Activated T-cell treated with anti-CD3 and anti-CD28 coated beads, Interleukin-2, amount 50 U/mL, for 72 hours (primary cell): Measurements from ENCODE around the gene UBE2QL1. TPM values are rescaled to one million over a fixed set of nuclear protein-coding genes. Genes with fewer than 3 reads are reported as not detected.

Experiments used
- ATAC-seq, 2 donors: fragments of 150-1000 bp; cut with Tn5 transposase; replicated peaks in 1 of 2; 2 replicates each; pipeline ENCODE4 v1.10.0; 2021; ENCODE audit warnings: moderate library complexity in 2 of 2, mild to moderate bottlenecking in 1 of 2
- DNase-seq, 2 donors: peaks; one replicate each; pipeline ENCODE4 v3.0.0; 2021 to 2022; ENCODE audit warnings: mixed read lengths in 1 of 2
- H3K27ac Mint-ChIP-seq: one replicate; pipeline ENCODE4 v1.8.0; 2022; ENCODE audit warnings: mild to moderate bottlenecking, moderate library complexity, mixed read lengths
- H3K27me3 Mint-ChIP-seq: one replicate; pipeline ENCODE4 v1.8.0; 2022; ENCODE audit warnings: low read depth, mixed read lengths
- H3K36me3 Mint-ChIP-seq, 2 donors: one replicate each; pipeline ENCODE4 v1.8.0; 2022; ENCODE audit warnings: mixed read lengths in 2 of 2, mild to moderate bottlenecking in 1 of 2; ENCODE audit not compliant: insufficient read depth in 2 of 2
- H3K4me1 Mint-ChIP-seq: one replicate; pipeline ENCODE4 v1.8.0; 2022; ENCODE audit warnings: low read depth, mixed read lengths
- H3K4me3 Mint-ChIP-seq, 2 donors: one replicate each; pipeline ENCODE4 v1.8.0; 2022; ENCODE audit warnings: mild to moderate bottlenecking in 2 of 2, mixed read lengths in 2 of 2, moderate library complexity in 2 of 2
- H3K9me3 Mint-ChIP-seq, 2 donors: one replicate each; pipeline ENCODE4 v1.8.0; 2022; ENCODE audit warnings: mixed read lengths in 2 of 2
- total RNA-seq, 2 donors: library from RNA; stranded (reverse); gene quantifications; one replicate each; pipeline ENCODE4 v1.2.3, GENCODE V29; 2022

Gene UBE2QL1
- total RNA-seq, 2 donors from 2014 or later = 0.19 to 0.28 TPM

GRCh38 chr5:6525422-6525821 is 76.8 kb downstream of the UBE2QL1 start:
- no peak for ATAC-seq
- H3K4me1 Mint-ChIP-seq = no peaks in the 10 kb centered on the region
- H3K27me3 Mint-ChIP-seq = peaks cover 16% of the 10 kb centered on the region

GRCh38 chr5:6525910-6526309 is 77.3 kb downstream of the UBE2QL1 start:
- no peaks in the 10 kb centered on the region for H3K9me3 Mint-ChIP-seq
- no peak overlapping the region for H3K4me3 Mint-ChIP-seq
- H3K27me3 Mint-ChIP-seq = peaks cover 16% of the 10 kb centered on the region
- no peak for ATAC-seq
- DNase-seq = peak in 1 of 2 donors; percentile 4
- no peaks in the 10 kb centered on the region for H3K36me3 Mint-ChIP-seq
- H3K4me1 Mint-ChIP-seq = no peaks in the 10 kb centered on the region
- no peak overlapping the region for H3K27ac Mint-ChIP-seq

More at GRCh38 chr5:6525422-6525821, 76.8 kb downstream of the UBE2QL1 start:
- Mint-ChIP-seq H3K36me3 (no peaks in the 10 kb centered on the region), H3K27ac (no peak overlapping the region), H3K9me3 (no peaks in the 10 kb centered on the region), H3K4me3 (no peak overlapping the region)
- DNase-seq = no peak

- Mint-ChIP-seq H3K4me3 (no peak overlapping the region), H3K36me3 (no peaks in the 10 kb centered on the region), H3K4me1 (no peaks in the 10 kb centered on the region), H3K27me3 (peaks cover 16% of the 10 kb centered on the region), H3K27ac (no peak overlapping the region), H3K9me3 (no peaks in the 10 kb centered on the region)
- DNase-seq = no peak
- ATAC-seq = no peak
Measured at GRCh38 chr5:6527749-6528455, 79.2 kb downstream of the UBE2QL1 start.

- no peaks in the 10 kb centered on the region for H3K36me3 Mint-ChIP-seq
- peaks cover 0 to 4% of the 10 kb centered on the region in 2 donors for H3K9me3 Mint-ChIP-seq
- H3K27ac Mint-ChIP-seq = no peak overlapping the region
- peaks cover 27% of the 10 kb centered on the region for H3K27me3 Mint-ChIP-seq
- DNase-seq = no peak
- H3K4me1 Mint-ChIP-seq = no peaks in the 10 kb centered on the region
- no peak overlapping the region for H3K4me3 Mint-ChIP-seq
- ATAC-seq = no peak
Measured at GRCh38 chr5:6535594-6535993, 86.9 kb downstream of the UBE2QL1 start.

- H3K36me3 Mint-ChIP-seq = no peaks in the 10 kb centered on the region
- no peak overlapping the region for H3K4me3 Mint-ChIP-seq
- peaks cover 31% of the 10 kb centered on the region for H3K27me3 Mint-ChIP-seq
- ATAC-seq = no peak
- no peak overlapping the region for H3K27ac Mint-ChIP-seq
- no peaks in the 10 kb centered on the region for H3K4me1 Mint-ChIP-seq
- H3K9me3 Mint-ChIP-seq = peaks cover 0 to 4% of the 10 kb centered on the region in 2 donors
- no peak for DNase-seq
Measured at GRCh38 chr5:6539060-6539459, 90.4 kb downstream of the UBE2QL1 start.

GRCh38 chr5:6540111-6540827 is 91.6 kb downstream of the UBE2QL1 start:
- H3K27ac Mint-ChIP-seq = no peak overlapping the region
- H3K9me3 Mint-ChIP-seq = peaks cover 0 to 4% of the 10 kb centered on the region in 2 donors
- no peaks in the 10 kb centered on the region for H3K4me1 Mint-ChIP-seq
- H3K4me3 Mint-ChIP-seq = no peak overlapping the region
- ATAC-seq (no peak), DNase-seq (no peak)
- H3K36me3 Mint-ChIP-seq = no peaks in the 10 kb centered on the region
- H3K27me3 Mint-ChIP-seq = peaks cover 21% of the 10 kb centered on the region

GRCh38 chr5:6541256-6542013 is 92.8 kb downstream of the UBE2QL1 start:
- Mint-ChIP-seq H3K9me3 (peaks cover 0 to 4% of the 10 kb centered on the region in 2 donors), H3K4me3 (no peak overlapping the region), H3K36me3 (no peaks in the 10 kb centered on the region), H3K4me1 (no peaks in the 10 kb centered on the region), H3K27ac (no peak overlapping the region), H3K27me3 (peaks cover 15% of the 10 kb centered on the region)
- no peak for DNase-seq
- no peak for ATAC-seq

GRCh38 chr5:6542421-6543345 is 94.0 kb downstream of the UBE2QL1 start:
- ATAC-seq (no peak), DNase-seq (no peak)
- peaks cover 0 to 4% of the 10 kb centered on the region in 2 donors for H3K9me3 Mint-ChIP-seq
- peaks cover 15% of the 10 kb centered on the region for H3K27me3 Mint-ChIP-seq
- H3K4me3 Mint-ChIP-seq = no peak overlapping the region
- no peaks in the 10 kb centered on the region for H3K4me1 Mint-ChIP-seq
- H3K27ac Mint-ChIP-seq = no peak overlapping the region
- no peaks in the 10 kb centered on the region for H3K36me3 Mint-ChIP-seq

GRCh38 chr5:6543346-6543730 is 94.7 kb downstream of the UBE2QL1 start:
- no peaks in the 10 kb centered on the region for H3K36me3 Mint-ChIP-seq
- H3K9me3 Mint-ChIP-seq = peaks cover 2 to 9% of the 10 kb centered on the region in 2 donors
- H3K27me3 Mint-ChIP-seq = peaks cover 15% of the 10 kb centered on the region
- no peaks in the 10 kb centered on the region for H3K4me1 Mint-ChIP-seq
- no peak overlapping the region for H3K4me3 Mint-ChIP-seq
- H3K27ac Mint-ChIP-seq = no peak overlapping the region
- ATAC-seq (no peak), DNase-seq (no peak)

- Mint-ChIP-seq H3K27me3 (peaks cover 11% of the 10 kb centered on the region), H3K27ac (no peak overlapping the region), H3K4me3 (no peak overlapping the region), H3K36me3 (no peaks in the 10 kb centered on the region), H3K4me1 (no peaks in the 10 kb centered on the region), H3K9me3 (peaks cover 3 to 9% of the 10 kb centered on the region in 2 donors)
- ATAC-seq (no peak), DNase-seq (no peak)
Measured at GRCh38 chr5:6543830-6544560, 95.3 kb downstream of the UBE2QL1 start.
